ES-I3 (cell line): ENCODE data around the gene NCMAP.
"Not testable (repeated sequence)": the region's sequence is repeated elsewhere in the genome, so short reads cannot be mapped to it uniquely, and the experiment has no call there.

Source experiments
- H3K36me3 ChIP-seq: 2 replicates; pipeline ENCODE4 v1.6.1; 2013; ENCODE audit warnings: mild to moderate bottlenecking, low read length, control low read depth, moderate library complexity; ENCODE audit not compliant: insufficient read depth
- H3K4me1 ChIP-seq: 2 replicates; pipeline ENCODE4 v1.6.1; 2013; ENCODE audit warnings: mild to moderate bottlenecking, control low read depth, low read length; ENCODE audit not compliant: insufficient read depth
- H3K9ac ChIP-seq: 2 replicates; pipeline ENCODE4 v1.6.1; 2013; ENCODE audit warnings: low read depth, mild to moderate bottlenecking, low read length, moderate library complexity
- H3K9me3 ChIP-seq: 2 replicates; pipeline ENCODE4 v1.6.1; 2013; ENCODE audit warnings: mild to moderate bottlenecking, low read length, moderate library complexity; ENCODE audit not compliant: control insufficient read depth, insufficient read depth

Gene NCMAP

DNA sequence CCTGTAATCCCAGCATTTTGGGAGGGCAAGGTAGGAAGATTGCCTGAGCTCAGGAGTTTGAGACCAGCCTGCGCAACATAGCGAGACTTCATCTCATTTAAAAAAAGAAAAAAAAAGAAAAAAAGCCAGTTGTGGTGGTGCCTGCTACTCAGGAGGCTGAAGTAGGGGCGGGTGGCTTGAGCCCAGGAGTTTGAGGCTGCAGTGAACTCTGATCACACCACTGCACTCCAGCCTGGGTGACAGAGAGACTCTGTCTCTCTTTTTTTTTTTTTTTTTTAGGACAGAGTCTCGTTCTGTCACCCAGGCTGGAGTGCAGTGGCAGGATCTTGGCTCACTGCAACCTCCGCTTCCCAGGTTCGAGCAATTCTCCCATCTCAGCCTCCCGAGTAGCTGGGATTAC is 26.6 kb upstream of the NCMAP start:
- H3K4me1 ChIP-seq, H3K9me3 ChIP-seq, H3K9ac ChIP-seq, H3K36me3 ChIP-seq: not testable (repeated sequence)

DNA sequence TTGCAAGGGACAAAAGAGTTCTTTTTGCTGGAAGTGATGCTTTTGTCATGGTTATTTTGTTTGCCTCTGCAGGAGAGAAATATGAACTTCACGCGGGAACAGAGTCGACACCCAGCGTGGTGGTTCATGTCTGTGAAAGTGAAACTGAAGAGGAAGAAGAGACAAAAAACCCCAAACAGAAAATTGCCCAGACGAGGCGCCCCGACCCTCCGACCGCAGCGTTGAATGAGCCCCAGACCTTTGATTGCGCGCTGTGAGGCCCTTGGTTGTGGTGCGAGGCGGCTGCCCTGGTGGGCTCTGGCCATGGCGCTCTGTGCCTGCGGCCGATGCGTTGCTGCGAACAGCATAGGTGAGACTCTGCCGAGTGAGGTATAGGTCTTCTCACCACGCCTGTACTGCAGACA is 20.9 kb upstream of the NCMAP start:
- Histone ChIP-seq H3K9me3 (no peaks in the 10 kb centered on the region), H3K36me3 (no peaks in the 10 kb centered on the region), H3K4me1 (no peaks in the 10 kb centered on the region), H3K9ac (no peak overlapping the region)

DNA sequence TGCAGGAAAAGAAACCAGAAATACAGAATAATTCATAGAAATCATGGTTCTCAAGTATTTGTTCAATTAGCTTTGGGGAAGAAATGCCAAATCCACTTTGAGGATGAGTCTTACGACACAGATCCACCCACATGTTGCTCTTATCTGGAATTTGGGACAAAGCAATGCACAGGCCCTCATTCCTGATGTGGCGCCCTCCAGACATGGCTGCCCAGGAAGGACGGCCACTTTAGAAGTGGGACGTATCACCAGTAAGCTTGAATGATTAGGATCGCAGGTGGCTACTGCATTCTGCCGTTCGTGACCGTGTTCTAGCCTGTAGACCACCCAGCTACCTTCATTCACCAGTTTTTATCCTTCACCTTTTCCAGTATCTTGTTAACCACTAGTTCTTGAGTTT is 20.1 kb upstream of the NCMAP start:
- H3K4me1 ChIP-seq: peaks cover 6% of the 10 kb centered on the region; the same call in 1 of the 2 replicates

DNA sequence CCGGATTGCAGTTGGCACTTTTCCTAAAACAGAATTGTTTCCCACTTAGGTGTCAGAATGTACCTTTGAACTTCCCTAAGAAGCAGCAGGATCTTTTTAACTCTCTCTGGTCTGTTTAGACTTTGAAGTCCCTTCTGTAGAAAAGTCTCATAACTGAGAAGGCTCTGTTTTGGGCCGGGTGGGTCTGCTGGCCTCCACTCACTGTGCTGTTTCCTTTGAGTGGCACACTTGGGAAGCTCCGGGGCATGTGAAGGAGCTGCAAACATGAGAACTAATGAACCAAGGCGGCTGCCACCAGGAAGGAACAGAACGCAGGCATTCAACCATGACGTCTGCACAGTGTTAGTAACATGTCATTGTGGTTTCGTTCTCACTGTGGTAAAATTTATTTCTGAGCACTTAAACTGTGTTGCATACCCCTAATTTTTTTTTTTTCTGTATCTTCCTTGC is 19.5 kb upstream of the NCMAP start:
- Histone ChIP-seq H3K9ac (no peak overlapping the region), H3K36me3 (no peaks in the 10 kb centered on the region), H3K9me3 (no peaks in the 10 kb centered on the region), H3K4me1 (peaks cover 13% of the 10 kb centered on the region)

More for the DNA sequence above, 20.1 kb upstream of the NCMAP start:
- Histone ChIP-seq H3K9me3 (no peaks in the 10 kb centered on the region), H3K9ac (no peak overlapping the region), H3K36me3 (no peaks in the 10 kb centered on the region)

DNA sequence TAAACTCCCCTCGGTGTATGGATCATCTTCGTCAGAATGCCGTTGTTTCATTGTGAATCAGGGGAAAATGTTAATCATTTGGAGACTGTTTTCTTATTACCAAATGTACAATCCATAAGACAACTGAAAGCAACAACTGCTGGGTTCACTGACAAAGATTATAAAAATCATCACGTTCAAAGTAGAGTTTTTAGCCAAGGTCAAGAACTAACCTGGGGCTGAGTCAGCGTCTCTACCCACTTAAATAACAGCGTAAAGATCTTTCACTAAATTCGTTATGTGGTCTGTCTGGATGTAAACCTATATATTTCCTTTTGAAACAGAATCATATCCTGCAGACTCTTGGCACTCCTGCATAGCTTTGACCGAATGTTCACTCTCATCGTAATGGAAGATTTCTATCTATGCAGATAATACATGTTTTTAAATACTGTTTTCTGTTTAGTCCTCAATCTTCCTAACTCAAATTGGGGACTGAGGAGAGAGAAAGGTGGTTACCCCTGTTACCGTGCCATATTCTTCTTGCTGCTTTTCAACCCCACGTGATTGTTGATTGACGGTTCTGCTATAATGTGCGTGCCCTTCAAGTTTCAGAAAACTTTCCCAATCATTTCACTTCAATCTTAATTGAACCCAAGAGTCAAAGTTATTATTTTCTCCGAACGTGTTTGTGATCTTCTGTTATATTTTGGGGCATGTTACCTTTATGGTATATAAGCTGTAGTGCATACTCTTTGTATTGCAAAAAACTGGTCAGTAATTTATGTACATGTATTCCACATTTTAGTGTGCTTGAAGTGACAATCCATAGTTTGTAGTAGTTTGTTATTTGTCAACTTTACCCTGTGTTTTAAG is 15.6 kb upstream of the NCMAP start:
- H3K4me1 ChIP-seq: peaks cover 18% of the 10 kb centered on the region

DNA sequence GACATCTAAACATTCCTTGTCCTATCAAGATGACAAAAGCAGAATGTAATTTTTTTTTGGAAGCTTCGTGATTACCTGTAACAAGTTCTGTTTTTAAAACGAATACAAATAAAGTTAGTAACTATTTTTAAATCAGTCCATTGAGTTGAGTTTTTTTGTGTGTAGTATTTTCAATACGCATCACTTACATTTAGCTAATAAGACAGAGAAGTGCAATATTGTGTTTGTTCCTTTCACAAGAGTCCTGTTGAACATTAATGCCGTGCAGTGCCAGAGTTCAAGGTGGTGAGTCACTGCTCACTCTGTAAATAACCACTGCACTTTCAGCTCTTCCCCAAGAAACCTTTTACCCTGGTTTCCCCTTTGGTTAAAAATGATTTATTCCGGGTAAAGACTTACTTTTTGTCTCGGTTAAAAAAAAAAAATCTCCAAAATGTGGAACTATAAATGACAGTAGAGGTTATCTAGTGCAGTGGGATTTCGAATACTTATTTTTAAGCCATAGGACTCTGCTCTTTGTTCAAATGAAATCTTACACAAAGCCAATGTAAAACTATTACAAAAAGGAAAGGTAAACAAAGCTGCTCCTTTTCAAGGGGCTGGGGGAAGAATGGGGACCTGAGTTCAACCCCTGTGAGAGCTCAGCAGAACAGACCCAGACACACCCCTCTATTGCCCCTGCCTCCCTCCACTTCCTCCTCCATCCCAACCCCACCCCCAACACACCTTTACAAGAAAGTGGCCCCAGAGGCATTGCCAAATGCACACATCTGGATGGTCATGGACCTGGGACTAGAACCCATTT is 14.8 kb upstream of the NCMAP start:
- no peaks in the 10 kb centered on the region for H3K36me3 ChIP-seq
- no peak overlapping the region for H3K9ac ChIP-seq
- H3K4me1 ChIP-seq: peaks cover 18% of the 10 kb centered on the region
- H3K9me3 ChIP-seq: no peaks in the 10 kb centered on the region

More for the DNA sequence above, 15.6 kb upstream of the NCMAP start:
- Histone ChIP-seq H3K36me3 (no peaks in the 10 kb centered on the region), H3K9ac (no peak overlapping the region), H3K9me3 (no peaks in the 10 kb centered on the region)

DNA sequence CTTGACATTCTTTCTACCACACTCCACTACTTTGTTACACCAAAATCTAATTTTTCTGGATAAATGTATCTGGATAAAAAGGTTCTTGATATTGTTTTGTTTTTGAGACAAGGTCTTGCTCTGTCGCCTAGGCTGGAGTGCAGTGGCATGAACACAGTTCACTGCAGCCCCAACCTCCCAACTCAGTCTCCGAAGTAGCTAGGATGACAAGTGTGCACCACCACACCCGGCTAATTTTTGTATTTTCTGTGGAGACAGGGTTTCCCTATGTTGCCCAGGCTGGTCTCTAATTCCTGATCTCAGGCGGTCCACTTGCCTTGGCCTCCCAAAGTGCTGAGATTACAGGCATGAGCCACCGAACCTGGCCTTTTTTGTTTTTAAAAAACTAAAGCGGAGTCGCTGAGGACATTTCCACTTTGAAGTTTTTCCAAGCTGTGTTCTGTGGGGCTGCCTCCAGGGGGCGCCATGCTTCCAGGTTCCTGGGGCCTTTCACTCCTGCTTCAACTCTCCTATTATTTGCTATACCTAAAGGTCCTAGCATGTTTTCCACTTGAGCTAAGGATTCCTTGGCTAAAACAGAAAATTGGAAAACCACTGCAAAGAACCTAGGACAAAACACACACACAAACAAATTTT is 14.1 kb upstream of the NCMAP start:
- Histone ChIP-seq H3K4me1 (peaks cover 18% of the 10 kb centered on the region), H3K9ac (no peak overlapping the region)

DNA sequence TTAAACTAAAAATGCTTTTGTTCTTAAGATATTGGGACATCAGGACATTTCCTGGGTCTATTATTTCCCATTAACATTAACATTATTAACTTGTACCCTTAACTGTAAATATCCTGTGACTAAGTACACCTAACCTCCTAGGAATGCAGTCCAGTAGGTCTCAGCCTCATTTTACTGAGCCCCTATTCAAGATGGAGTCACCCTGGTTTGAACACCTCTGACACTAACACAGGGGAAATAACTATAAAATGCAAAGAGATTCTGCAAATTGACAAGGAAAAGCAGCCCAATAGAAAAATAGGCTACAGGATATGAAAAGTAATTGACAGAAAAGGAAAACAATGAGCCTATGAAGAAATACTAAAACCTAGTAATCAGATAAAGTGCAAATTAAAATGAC is 11.6 kb upstream of the NCMAP start:
- Histone ChIP-seq H3K4me1 (peaks cover 18% of the 10 kb centered on the region), H3K9ac (no peak overlapping the region), H3K9me3 (no peaks in the 10 kb centered on the region), H3K36me3 (no peaks in the 10 kb centered on the region)

More for the DNA sequence above, 14.1 kb upstream of the NCMAP start:
- no peaks in the 10 kb centered on the region for H3K9me3 ChIP-seq
- H3K36me3 ChIP-seq: no peaks in the 10 kb centered on the region

DNA sequence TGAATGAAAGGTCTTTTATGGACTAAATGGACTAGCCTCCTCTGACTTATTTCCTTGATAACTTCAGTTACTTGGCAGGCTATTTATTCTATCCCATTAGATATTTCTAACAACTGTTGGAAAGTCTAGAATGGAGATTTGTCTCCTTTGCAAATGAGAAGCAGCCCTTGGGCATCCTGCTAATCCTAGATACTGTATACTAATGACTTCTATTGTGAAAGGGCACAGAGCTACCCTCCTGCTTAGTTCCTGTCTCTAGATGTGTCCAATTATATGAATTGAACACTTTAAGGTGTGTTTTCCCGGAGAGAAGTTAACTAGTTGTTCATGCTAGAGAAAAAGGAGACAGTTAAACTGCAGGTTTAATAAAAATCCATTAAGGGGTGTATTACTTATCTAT is 10.2 kb upstream of the NCMAP start:
- Histone ChIP-seq H3K9ac (no peak overlapping the region), H3K4me1 (peaks cover 12% of the 10 kb centered on the region), H3K9me3 (no peaks in the 10 kb centered on the region), H3K36me3 (no peaks in the 10 kb centered on the region)

DNA sequence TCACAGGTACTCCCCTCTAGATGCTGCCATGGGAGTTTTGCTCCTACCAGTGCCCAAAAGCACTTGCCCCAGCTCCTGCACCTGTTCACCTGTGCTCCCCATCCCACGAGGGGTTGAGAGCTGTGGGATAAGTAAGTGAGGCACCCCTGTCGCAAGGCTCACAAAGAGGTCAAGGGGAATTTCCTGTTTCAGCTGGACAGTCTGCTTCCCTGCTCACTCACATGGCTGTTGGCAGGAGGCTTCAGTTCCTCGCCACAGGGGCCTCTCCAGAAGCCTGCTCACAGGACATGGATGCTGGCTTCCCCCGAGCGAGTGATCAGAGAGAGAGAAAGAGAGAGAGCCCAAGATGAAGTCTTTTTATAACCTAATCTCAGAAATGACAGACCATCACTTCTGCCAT is 8.7 kb upstream of the NCMAP start:
- Histone ChIP-seq H3K4me1 (no peaks in the 10 kb centered on the region), H3K36me3 (no peaks in the 10 kb centered on the region)

DNA sequence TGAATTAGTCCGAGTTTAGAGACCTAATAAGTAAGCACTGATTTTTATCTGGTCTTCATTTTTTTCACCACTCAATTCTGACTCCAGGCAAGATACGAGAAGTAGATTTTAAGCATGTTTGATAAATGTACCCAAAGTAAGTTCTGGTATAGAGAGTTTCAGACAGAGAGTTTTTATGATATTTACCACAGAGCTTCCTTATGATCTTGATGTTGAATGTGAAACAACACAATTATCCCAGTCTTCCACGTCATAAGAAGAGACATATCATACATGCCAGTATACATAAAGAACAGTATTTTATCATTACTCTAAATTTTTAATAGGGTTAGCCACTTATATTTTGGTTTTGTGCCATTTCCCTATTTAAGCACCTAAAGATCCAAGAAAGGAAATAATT is 7.8 kb upstream of the NCMAP start:
- Histone ChIP-seq H3K9ac (no peak overlapping the region), H3K36me3 (no peaks in the 10 kb centered on the region), H3K9me3 (no peaks in the 10 kb centered on the region), H3K4me1 (no peaks in the 10 kb centered on the region)

More for the DNA sequence above, 8.7 kb upstream of the NCMAP start:
- Histone ChIP-seq H3K9me3 (no peaks in the 10 kb centered on the region), H3K9ac (no peak overlapping the region)

DNA sequence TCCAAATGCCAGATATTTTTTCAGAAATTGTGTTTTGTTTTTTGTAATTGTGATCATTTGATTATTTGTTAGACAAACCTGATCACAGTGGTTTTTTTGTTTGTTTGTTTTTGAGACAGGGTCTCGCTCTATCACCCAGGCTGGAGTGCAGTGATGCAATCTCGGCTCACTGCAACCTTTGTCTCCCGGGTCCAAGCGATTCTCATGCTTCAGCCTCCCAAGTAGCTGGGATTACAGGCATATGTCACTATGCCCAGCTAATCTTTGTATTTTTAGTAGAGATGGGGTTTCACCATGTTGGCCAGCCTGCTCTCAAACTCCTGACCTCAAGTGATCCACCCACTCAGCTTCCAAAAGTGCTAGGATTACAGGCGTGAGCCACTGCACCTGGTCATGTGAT is 6.7 kb upstream of the NCMAP start:
- not testable (repeated sequence) for H3K36me3 ChIP-seq, H3K4me1 ChIP-seq, H3K9me3 ChIP-seq, H3K9ac ChIP-seq

DNA sequence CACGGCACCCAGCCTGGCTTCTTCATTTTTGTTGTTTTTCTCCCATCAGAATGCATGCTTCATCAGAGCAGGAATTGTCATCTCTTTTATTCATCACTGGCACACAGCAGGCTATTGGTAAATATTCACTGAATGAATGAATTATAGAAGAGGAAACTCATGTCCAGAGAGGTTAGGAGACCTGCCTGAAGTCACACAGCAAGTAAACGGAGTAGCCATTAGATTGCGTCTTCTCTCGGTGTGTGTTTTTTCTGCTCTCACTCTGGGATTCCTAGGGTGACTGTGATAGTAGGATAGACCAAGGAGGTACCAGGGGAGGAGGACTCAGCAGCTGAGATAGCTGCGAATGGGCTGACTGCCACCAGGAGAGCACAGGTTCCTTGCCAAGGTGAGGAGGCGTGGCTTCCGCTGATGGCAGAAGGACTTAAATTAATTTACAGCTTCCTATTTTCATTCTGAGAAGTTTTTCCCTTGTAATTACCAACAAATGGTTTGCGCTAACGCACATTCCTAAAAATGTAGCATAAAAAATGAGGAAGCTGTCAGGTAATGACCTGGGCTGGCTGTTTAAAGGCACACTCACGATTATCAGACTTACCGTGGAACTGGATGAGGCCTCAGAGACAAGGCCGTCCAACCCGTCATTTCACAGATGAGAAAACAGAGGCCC is 4.5 kb upstream of the NCMAP start:
- H3K36me3 ChIP-seq: no peaks in the 10 kb centered on the region
- no peaks in the 10 kb centered on the region for H3K4me1 ChIP-seq
- no peaks in the 10 kb centered on the region for H3K9me3 ChIP-seq
- H3K9ac ChIP-seq: no peak overlapping the region

DNA sequence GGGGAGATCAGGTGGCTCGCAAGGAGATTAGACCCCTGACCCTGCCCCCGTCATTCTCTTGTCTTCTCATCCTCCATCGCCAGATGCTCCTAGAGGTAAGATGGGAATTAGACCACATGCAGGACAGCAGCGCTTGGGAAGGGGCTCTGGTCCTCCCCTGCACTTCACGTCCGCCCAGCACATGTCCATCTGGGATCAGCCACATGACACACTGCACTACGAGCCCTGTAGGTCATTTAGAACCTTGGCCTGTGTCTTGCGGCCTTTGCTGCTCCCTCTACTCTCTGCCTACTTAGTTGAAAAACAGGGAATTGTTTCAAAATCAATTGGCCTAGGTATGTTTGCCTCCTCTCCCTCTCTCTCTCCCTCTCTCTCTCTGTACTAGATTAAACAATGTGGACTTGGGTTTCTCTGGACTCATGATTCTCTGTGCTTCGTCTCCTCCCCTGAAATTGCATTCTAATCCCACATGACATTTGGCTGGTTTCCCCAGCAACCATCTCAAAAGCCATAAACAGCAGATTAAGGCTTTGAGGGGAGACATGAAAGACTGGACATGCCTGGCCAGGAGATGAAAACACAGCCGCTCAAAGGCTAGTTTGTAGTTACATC is 3.8 kb upstream of the NCMAP start:
- no peaks in the 10 kb centered on the region for H3K36me3 ChIP-seq
- H3K9me3 ChIP-seq: no peaks in the 10 kb centered on the region
- H3K9ac ChIP-seq: no peak overlapping the region
- H3K4me1 ChIP-seq: no peaks in the 10 kb centered on the region
